OCI-LY3 (cell line): ENCODE results near the gene PDZD7.
A peak's percentile ranks its signal among the peaks of the same experiment; 100 is the strongest.

ENCODE experiments used
- H2AFZ ChIP-seq: fragments of 200-600, 300-600 bp; shearing (Covaris generic); 2 replicates; pipeline ENCODE4 v1.6.0; 2014; ENCODE audit warnings: antibody characterized with exemption, low read depth, low read length
- H3K27ac ChIP-seq: fragments of 200-600, 300-600 bp; sonication (generic); 2 replicates; pipeline ENCODE4 v1.5.1; 2014; ENCODE audit warnings: mild to moderate bottlenecking, low read length, moderate library complexity, mixed read lengths
- H3K27me3 ChIP-seq: fragments of 200-600, 300-600 bp; sonication (generic); 2 replicates; pipeline ENCODE4 v1.6.1; 2014; ENCODE audit warnings: low read depth, low read length, mixed read lengths
- H3K36me3 ChIP-seq: fragments of 200-600, 300-600 bp; sonication (generic); replicated peaks from 2 replicates; pipeline ENCODE3; 2014; ENCODE audit warnings: low read depth, low read length, mixed read lengths
- H3K4me1 ChIP-seq: fragments of 300-600, 200-600 bp; sonication (generic); 2 replicates; pipeline ENCODE4 v1.6.1; 2014; ENCODE audit warnings: low read length, mixed read lengths
- H3K4me2 ChIP-seq: fragments of 200-600, 300-600 bp; sonication (generic); 2 replicates; pipeline ENCODE4 v1.6.1; 2014; ENCODE audit warnings: low read length, mixed read lengths
- H3K4me3 ChIP-seq: fragments of 300-600, 200-600 bp; sonication (generic); 2 replicates; pipeline ENCODE4 v1.5.1; 2014; ENCODE audit warnings: antibody characterized with exemption, mild to moderate bottlenecking, low read length, moderate library complexity
- H3K79me2 ChIP-seq: fragments of 300-600, 200-600 bp; shearing (Covaris generic); 2 replicates; pipeline ENCODE4 v1.6.1; 2014; ENCODE audit warnings: mild to moderate bottlenecking, low read length, mixed read lengths
- H3K9ac ChIP-seq: fragments of 300-600, 200-600 bp; shearing (Covaris generic); 2 replicates; pipeline ENCODE4 v1.6.0; 2014; ENCODE audit warnings: mild to moderate bottlenecking, low read length, moderate library complexity
- H3K9me3 ChIP-seq: fragments of 200-600, 300-600 bp; shearing (Covaris generic); 2 replicates; pipeline ENCODE4 v1.6.1; 2014; ENCODE audit warnings: low read length, mixed read lengths; ENCODE audit not compliant: insufficient read depth
- H4K20me1 ChIP-seq: fragments of 200-600, 300-600 bp; sonication (generic); 2 replicates; pipeline ENCODE4 v1.6.1; 2016; ENCODE audit warnings: low read length, mixed read lengths; ENCODE audit not compliant: insufficient read depth
- CTCF ChIP-seq: fragments of 200-600, 300-600 bp; sonication (generic); IDR thresholded peaks from 2 replicates; pipeline ENCODE4 v1.5.1; 2014; ENCODE audit warnings: antibody characterized with exemption, low read length, low read depth
- EZH2phosphoT487 ChIP-seq: fragments of 200-600 bp; shearing (Covaris generic); IDR thresholded peaks from 2 replicates; pipeline ENCODE4 v1.6.1; 2018; ENCODE audit warnings: antibody characterized with exemption, mixed run types, low read depth

Gene PDZD7

GRCh38 chr10:100996678-100997359 lies 34.1 kb downstream of the PDZD7 start:
- Histone ChIP-seq H3K79me2 (peaks cover 6% of the 10 kb centered on the region; the same call in 1 of the 2 replicates), H2AFZ (peak overlapping the region; percentile 64; the same call in 1 of the 2 replicates), H3K4me2 (peak overlapping the region; percentile 99), H3K27me3 (no peaks in the 10 kb centered on the region), H3K9ac (peak overlapping the region; percentile 92), H3K4me3 (peak overlapping the region; percentile 84), H3K9me3 (no peaks in the 10 kb centered on the region), H3K36me3 (no peaks in the 10 kb centered on the region), H3K4me1 (peaks cover 14% of the 10 kb centered on the region), H4K20me1 (no peaks in the 10 kb centered on the region), H3K27ac (peak overlapping the region; percentile 81)
- no peak for TF ChIP-seq EZH2phosphoT487
- no peak for TF ChIP-seq CTCF

GRCh38 chr10:100995181-100995580 lies 35.7 kb downstream of the PDZD7 start:
- H4K20me1 ChIP-seq = no peaks in the 10 kb centered on the region
- H3K27me3 ChIP-seq = no peaks in the 10 kb centered on the region
- H3K9me3 ChIP-seq = no peaks in the 10 kb centered on the region
- H3K4me1 ChIP-seq = peaks cover 14% of the 10 kb centered on the region
- H3K4me2 ChIP-seq = no peak overlapping the region
- no peak overlapping the region for H3K27ac ChIP-seq
- peaks cover 19% of the 10 kb centered on the region for H3K79me2 ChIP-seq
- TF ChIP-seq EZH2phosphoT487 (no peak), CTCF (no peak)
- H3K9ac ChIP-seq = no peak overlapping the region
- H3K36me3 ChIP-seq = peaks cover 12% of the 10 kb centered on the region
- H3K4me3 ChIP-seq = no peak overlapping the region
- H2AFZ ChIP-seq = no peak overlapping the region

- Histone ChIP-seq H3K79me2 (peaks cover 29% of the 10 kb centered on the region), H3K27me3 (no peaks in the 10 kb centered on the region), H3K4me2 (no peak overlapping the region), H3K4me1 (peaks cover 14% of the 10 kb centered on the region), H3K27ac (no peak overlapping the region), H3K4me3 (no peak overlapping the region), H4K20me1 (no peaks in the 10 kb centered on the region), H3K36me3 (peaks cover 18% of the 10 kb centered on the region), H3K9me3 (no peaks in the 10 kb centered on the region), H3K9ac (no peak overlapping the region), H2AFZ (no peak overlapping the region)
- TF ChIP-seq CTCF = peak; percentile 39
- no peak for TF ChIP-seq EZH2phosphoT487
Measured at GRCh38 chr10:100993986-100994708, 36.8 kb downstream of the PDZD7 start.

GRCh38 chr10:100989088-100989487 lies 41.8 kb downstream of the PDZD7 start:
- peaks cover 57% of the 10 kb centered on the region for H3K79me2 ChIP-seq
- H3K4me3 ChIP-seq = no peak overlapping the region
- no peaks in the 10 kb centered on the region for H3K27me3 ChIP-seq
- no peak overlapping the region for H3K4me2 ChIP-seq
- H3K36me3 ChIP-seq = peaks cover 19% of the 10 kb centered on the region
- no peak overlapping the region for H3K27ac ChIP-seq
- H3K9me3 ChIP-seq = no peaks in the 10 kb centered on the region
- no peak for TF ChIP-seq EZH2phosphoT487
- TF ChIP-seq CTCF = no peak
- no peak overlapping the region for H2AFZ ChIP-seq
- peaks cover 18% of the 10 kb centered on the region for H3K4me1 ChIP-seq
- H4K20me1 ChIP-seq = no peaks in the 10 kb centered on the region
- no peak overlapping the region for H3K9ac ChIP-seq
